HepG2 (cell line): ENCODE data around the gene MYL4. TPM values are rescaled to one million over a fixed set of nuclear protein-coding genes. Genes with fewer than 3 reads are reported as not detected.

Experiments used
- ASH2L ChIP-seq: fragments of 300-600, 200-600 bp; sonication (generic); IDR thresholded peaks from 2 replicates; pipeline ENCODE4 v1.7.0; 2017; ENCODE audit warnings: low read depth, mild to moderate bottlenecking, moderate library complexity, mixed read lengths, low read length; ENCODE audit not compliant: insufficient read length
- FOSL2 ChIP-seq: sonication (generic); formaldehyde crosslinking; IDR thresholded peaks from 2 replicates; pipeline ENCODE4 v1.4.0; 2020; ENCODE audit warnings: missing genetic modification reagents
- FOXA3 ChIP-seq: IDR thresholded peaks from 2 replicates; pipeline ENCODE4 v1.6.1; 2016; ENCODE audit warnings: missing genetic modification reagents, missing compliant biosample characterization
- HMG20B ChIP-seq: conservative IDR thresholded peaks from 2 replicates; pipeline ENCODE4 v1.6.1; 2016; ENCODE audit warnings: missing genetic modification reagents, missing compliant biosample characterization
- HNF4G ChIP-seq, 2 experiments: sonication (generic) in 1 of 2; formaldehyde crosslinking in 1 of 2; IDR thresholded peaks; 2 replicates each; pipeline versions ENCODE4 v1.4.0 to v1.6.1; 2011 to 2020; ENCODE audit warnings: borderline replicate concordance in 2 of 2, low read depth in 2 of 2, mild to moderate bottlenecking in 2 of 2, low read length in 1 of 2, missing genetic modification reagents in 1 of 2, moderate library complexity in 1 of 2
- HOXA9 ChIP-seq: sonication (generic); formaldehyde crosslinking; IDR thresholded peaks from 2 replicates; pipeline ENCODE4 v1.8.1; 2022; ENCODE audit warnings: missing genetic modification reagents, mild to moderate bottlenecking, moderate library complexity, borderline replicate concordance
- MIER3 ChIP-seq: IDR thresholded peaks from 2 replicates; pipeline ENCODE4 v1.6.1; 2016; ENCODE audit warnings: missing compliant biosample characterization, borderline replicate concordance
- MZF1 ChIP-seq: sonication (generic); formaldehyde crosslinking; IDR thresholded peaks from 2 replicates; pipeline ENCODE4 v1.8.1; 2023; ENCODE audit warnings: mild to moderate bottlenecking, missing genetic modification reagents, borderline replicate concordance
- NFATC3 ChIP-seq: sonication (generic); formaldehyde crosslinking; IDR thresholded peaks from 2 replicates; pipeline ENCODE4 v1.5.1; 2020; ENCODE audit warnings: mild to moderate bottlenecking, missing genetic modification reagents
- PAXIP1 ChIP-seq: sonication (generic); formaldehyde crosslinking; conservative IDR thresholded peaks from 2 replicates; pipeline ENCODE4 v1.4.0; 2020; ENCODE audit warnings: mild to moderate bottlenecking, missing genetic modification reagents, moderate library complexity
- POGZ ChIP-seq: sonication (generic); formaldehyde crosslinking; IDR thresholded peaks from 2 replicates; pipeline ENCODE4 v1.4.0; 2020; ENCODE audit warnings: mild to moderate bottlenecking, missing genetic modification reagents
- POLR2G ChIP-seq: fragments of 200-400 bp; formaldehyde crosslinking; IDR thresholded peaks from 2 replicates; pipeline ENCODE4 v1.6.1; 2018; ENCODE audit warnings: mild to moderate bottlenecking, low read depth, low read length, moderate library complexity
- SNAI1 ChIP-seq: sonication (generic); formaldehyde crosslinking; IDR thresholded peaks from 2 replicates; pipeline ENCODE4 v1.5.0; 2020; ENCODE audit warnings: mild to moderate bottlenecking, missing genetic modification reagents, borderline replicate concordance
- TERF1 ChIP-seq: sonication (generic); formaldehyde crosslinking; IDR thresholded peaks from 2 replicates; pipeline ENCODE4 v1.8.0; 2022; ENCODE audit warnings: mild to moderate bottlenecking, missing genetic modification reagents, moderate library complexity
- TFE3 ChIP-seq: IDR thresholded peaks from 2 replicates; pipeline ENCODE4 v1.6.1; 2016
- ZBTB7B ChIP-seq: sonication (generic); formaldehyde crosslinking; IDR thresholded peaks from 2 replicates; pipeline ENCODE4 v1.4.0; 2020; ENCODE audit warnings: missing genetic modification reagents
- ZHX2 ChIP-seq, 2 experiments: sonication (generic) in 1 of 2; formaldehyde crosslinking in 1 of 2; IDR thresholded peaks; 2 replicates each; pipeline versions ENCODE4 v1.6.1 to v1.9.0; 2014 to 2022; ENCODE audit warnings: antibody characterized with exemption in 1 of 2, borderline replicate concordance in 1 of 2, inconsistent platforms in 1 of 2, low read depth in 1 of 2, missing genetic modification reagents in 1 of 2
- polyA plus RNA-seq, 8 experiments: library from polyadenylated mRNA; depleted of rRNA in 3 of 8; stranded (reverse) in 7 of 8; unstranded in 1 of 8; fragments of >200 nt; fragmentation: Illumina TruSeq in 4 of 8; extraction: Trizol in 4 of 8; gene quantifications; 2 replicates each; pipeline versions ENCODE4 v1.2.1 to v1.2.3, GENCODE V29; 2011 to 2016; ENCODE audit warnings: low read depth in 4 of 8, missing spikeins in 1 of 8, mixed read lengths in 1 of 8; ENCODE audit not compliant: insufficient read depth in 1 of 8
- total RNA-seq, 5 experiments: library from RNA; depleted of rRNA; stranded (reverse); fragments of >200 nt; fragmentation: Illumina TruSeq; extraction: Trizol; gene quantifications; 2 replicates each; pipeline ENCODE4 v1.2.3, GENCODE V29; 2016; ENCODE audit warnings: low read depth in 1 of 5

MYL4 gene
- total and polyA plus RNA-seq, 2 of the 13 experiments (the other 11 are each of a cell fraction or from before 2014, with no cell fraction given), result not detected

- TF ChIP-seq MIER3 (0 out of 2 replicates have a peak, but pooled peaks have one; percentile 26), ASH2L (peak; percentile 31), HNF4G (IDR thresholded peaks at IDR 0.05; ENCODE audit: borderline replicate concordance, low read depth, low read length) (peak; percentile 75), HNF4G (CRISPR knock-in tag; IDR thresholded peaks at IDR 0.05; ENCODE audit: borderline replicate concordance, low read depth) (no peak), PAXIP1 (CRISPR knock-in tag) (peak; percentile 80), ZBTB7B (CRISPR knock-in tag) (0 out of 2 replicates have a peak, but pooled peaks have one; percentile 26), HOXA9 (no peak), FOXA3 (CRISPR knock-in tag) (peak; percentile 64), POGZ (CRISPR knock-in tag) (peak; percentile 32; the same call in 1 of the 2 replicates), MZF1 (no peak), POLR2G (no peak), FOSL2 (peak; percentile 25; the same call in 1 of the 2 replicates), TERF1 (CRISPR knock-in tag) (no peak), HMG20B (CRISPR knock-in tag) (no peak), TFE3 (CRISPR knock-in tag) (0 out of 2 replicates have a peak, but pooled peaks have one; percentile 24), NFATC3 (no peak), SNAI1 (CRISPR knock-in tag) (no peak), ZHX2 (IDR thresholded peaks at IDR 0.05; ENCODE audit: low read depth) (no peak), ZHX2 (CRISPR knock-in tag; IDR thresholded peaks at IDR 0.05; ENCODE audit: borderline replicate concordance) (no peak)
These were observed 43.1 kb downstream of the MYL4 start (continued) for GRCh38 chr17:47252209-47252608.
